Caki2 (cell line): ENCODE measurements around the gene NT5DC1. TPM values are rescaled to one million over a fixed set of nuclear protein-coding genes. Genes with fewer than 3 reads are reported as not detected.
"Not testable (repeated sequence)": the region's sequence is repeated elsewhere in the genome, so short reads cannot be mapped to it uniquely, and the experiment has no call there.

ENCODE experiments used
- DNase-seq: peaks from one replicate; pipeline ENCODE4 v3.0.0-alpha.2; 2015; ENCODE audit warnings: low read depth
- in situ Hi-C: cut with HindIII; loops from 2 replicates; pipeline ENCODE4 v1.10.0; 2016; ENCODE audit warnings: low sequenced_read_pairs, low pct_unique_long_range_greater_than_20kb, mixed read lengths
- total RNA-seq: library from RNA; depleted of rRNA; stranded (reverse); fragments of >200 nt; shearing (Covaris generic); gene quantifications from 2 replicates; pipeline ENCODE4 v1.2.3, GENCODE V29; 2014; ENCODE audit warnings: low replicate concordance

The NT5DC1 gene
- total RNA-seq, 1 experiment from 2014 or later: 9.4 TPM

- no peak for DNase-seq
- in situ Hi-C loops: no loop called here
Observed at GRCh38 chr6:116083052-116083451, 17.6 kb upstream of the NT5DC1 start.

GRCh38 chr6:116084284-116084683 lies 16.4 kb upstream of the NT5DC1 start:
- DNase-seq: no peak
- in situ Hi-C loops: no loop called here

- peak; percentile 40 for DNase-seq
- in situ Hi-C loops: no loop called here
Observed at GRCh38 chr6:116087437-116088027, 13.1 kb upstream of the NT5DC1 start.

- in situ Hi-C loops: no loop called here
- no peak for DNase-seq
Observed at GRCh38 chr6:116088946-116089345, 11.7 kb upstream of the NT5DC1 start.

GRCh38 chr6:116090251-116090650 lies 10.4 kb upstream of the NT5DC1 start:
- no peak for DNase-seq
- in situ Hi-C loops: no loop called here

GRCh38 chr6:116094041-116094440 lies 6.6 kb upstream of the NT5DC1 start:
- in situ Hi-C loops: no loop called here
- DNase-seq: no peak

GRCh38 chr6:116096048-116096759 lies 4.4 kb upstream of the NT5DC1 start:
- in situ Hi-C loops, DNase-seq: not testable (repeated sequence)

GRCh38 chr6:116096979-116097816 lies 3.5 kb upstream of the NT5DC1 start:
- in situ Hi-C loops: no loop called here
- no peak for DNase-seq

GRCh38 chr6:116099036-116099435 lies 1.6 kb upstream of the NT5DC1 start:
- in situ Hi-C loops: no loop called here
- DNase-seq: no peak

GRCh38 chr6:116101302-116101718 lies 657 bp downstream of the NT5DC1 start:
- no peak for DNase-seq

GRCh38 chr6:116101790-116102189 lies 1.1 kb downstream of the NT5DC1 start:
- DNase-seq: no peak
- in situ Hi-C loops: no loop called here

More at GRCh38 chr6:116101302-116101718, 657 bp downstream of the NT5DC1 start:
- in situ Hi-C loops: no loop called here

GRCh38 chr6:116102873-116103272 lies 2.2 kb downstream of the NT5DC1 start:
- no peak for DNase-seq
- in situ Hi-C loops: no loop called here

GRCh38 chr6:116104636-116105035 lies 4.0 kb downstream of the NT5DC1 start:
- in situ Hi-C loops: no loop called here
- DNase-seq: no peak

- in situ Hi-C loops: no loop called here
- no peak for DNase-seq
Observed at GRCh38 chr6:116105247-116105646, 4.6 kb downstream of the NT5DC1 start.

- DNase-seq: no peak
- in situ Hi-C loops: no loop called here
Observed at GRCh38 chr6:116106146-116106545, 5.5 kb downstream of the NT5DC1 start.

GRCh38 chr6:116108836-116109235 lies 8.2 kb downstream of the NT5DC1 start:
- in situ Hi-C loops: no loop called here
- no peak for DNase-seq

- in situ Hi-C loops: no loop called here
- DNase-seq: no peak
Observed at GRCh38 chr6:116111552-116112528, 11.2 kb downstream of the NT5DC1 start.

- no peak for DNase-seq
- in situ Hi-C loops: no loop called here
Observed at GRCh38 chr6:116113386-116113785, 12.7 kb downstream of the NT5DC1 start.
